ENCODE measurements around the gene MAP1LC3B.

DNA sequence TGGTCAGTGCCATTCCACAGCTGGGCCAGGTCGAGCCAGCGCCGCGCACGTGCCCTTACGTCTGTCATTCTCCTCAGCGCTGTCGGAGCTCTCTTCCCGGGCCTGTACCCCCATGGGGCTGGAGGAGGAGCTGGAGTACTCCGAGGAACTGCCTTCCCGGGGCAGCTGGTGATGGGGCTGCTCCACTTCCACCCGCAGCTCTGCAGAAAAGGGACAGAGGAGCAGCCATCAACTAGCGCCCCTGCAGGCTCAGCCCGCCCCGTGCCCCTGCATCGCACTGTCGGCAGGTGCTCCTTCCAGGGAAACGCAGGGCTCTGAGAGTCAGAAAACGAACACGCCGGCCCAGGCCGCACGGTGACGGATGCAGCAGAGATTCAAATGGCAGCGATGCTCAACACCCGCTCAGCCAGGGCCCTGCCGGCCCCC is 20.9 kb downstream of the MAP1LC3B start:
- TF ChIP-seq, protein P1, sequence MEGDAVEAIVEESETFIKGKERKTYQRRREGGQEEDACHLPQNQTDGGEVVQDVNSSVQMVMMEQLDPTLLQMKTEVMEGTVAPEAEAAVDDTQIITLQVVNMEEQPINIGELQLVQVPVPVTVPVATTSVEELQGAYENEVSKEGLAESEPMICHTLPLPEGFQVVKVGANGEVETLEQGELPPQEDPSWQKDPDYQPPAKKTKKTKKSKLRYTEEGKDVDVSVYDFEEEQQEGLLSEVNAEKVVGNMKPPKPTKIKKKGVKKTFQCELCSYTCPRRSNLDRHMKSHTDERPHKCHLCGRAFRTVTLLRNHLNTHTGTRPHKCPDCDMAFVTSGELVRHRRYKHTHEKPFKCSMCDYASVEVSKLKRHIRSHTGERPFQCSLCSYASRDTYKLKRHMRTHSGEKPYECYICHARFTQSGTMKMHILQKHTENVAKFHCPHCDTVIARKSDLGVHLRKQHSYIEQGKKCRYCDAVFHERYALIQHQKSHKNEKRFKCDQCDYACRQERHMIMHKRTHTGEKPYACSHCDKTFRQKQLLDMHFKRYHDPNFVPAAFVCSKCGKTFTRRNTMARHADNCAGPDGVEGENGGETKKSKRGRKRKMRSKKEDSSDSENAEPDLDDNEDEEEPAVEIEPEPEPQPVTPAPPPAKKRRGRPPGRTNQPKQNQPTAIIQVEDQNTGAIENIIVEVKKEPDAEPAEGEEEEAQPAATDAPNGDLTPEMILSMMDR (IDR thresholded peaks at IDR 0.05), result no peak
- TF ChIP-seq POLR2A (IDR thresholded peaks at IDR 0.05), result no peak
